GM04504 (cell line): ENCODE results near the gene KIR3DL2.
"Not testable (repeated sequence)": the region's sequence is repeated elsewhere in the genome, so short reads cannot be mapped to it uniquely, and the experiment has no call there.

Experiments used
- DNase-seq: peaks from one replicate; pipeline ENCODE4 v3.0.0-alpha.2; 2012; ENCODE audit warnings: low read depth

Gene KIR3DL2

GRCh38 chr19:54871696-54872095, 21.5 kb downstream of the KIR3DL2 start:
- DNase-seq, result no peak

GRCh38 chr19:54873990-54874389, 23.7 kb downstream of the KIR3DL2 start, which contains the start of gene FCAR:
Gene FCAR (plus strand): TSS chr19:54874235. CDS start chr19:54874290, 55 bp downstream.
- no peak for DNase-seq

- no peak for DNase-seq
Measured at GRCh38 chr19:54875506-54875905, 25.3 kb downstream of the KIR3DL2 start.

GRCh38 chr19:54877471-54877870, 27.2 kb downstream of the KIR3DL2 start:
- no peak for DNase-seq

- no peak for DNase-seq
Measured at GRCh38 chr19:54881884-54882283, 31.6 kb downstream of the KIR3DL2 start.

GRCh38 chr19:54882758-54883157, 32.5 kb downstream of the KIR3DL2 start:
- DNase-seq, result no peak

- DNase-seq, result no peak
Measured at GRCh38 chr19:54883228-54883627, 33.0 kb downstream of the KIR3DL2 start.

- DNase-seq, result no peak
Measured at GRCh38 chr19:54888239-54888638, 38.0 kb downstream of the KIR3DL2 start.

- no peak for DNase-seq
Measured at GRCh38 chr19:54889566-54889965, 39.3 kb downstream of the KIR3DL2 start.

- no peak for DNase-seq
Measured at GRCh38 chr19:54893406-54893805, 43.2 kb downstream of the KIR3DL2 start.

GRCh38 chr19:54894106-54894505, 43.9 kb downstream of the KIR3DL2 start:
- DNase-seq, result not testable (repeated sequence)

GRCh38 chr19:54896036-54896435, 45.8 kb downstream of the KIR3DL2 start:
- DNase-seq, result no peak

- not testable (repeated sequence) for DNase-seq
Measured at GRCh38 chr19:54898685-54899084, 48.4 kb downstream of the KIR3DL2 start.

GRCh38 chr19:54899646-54900045, 49.4 kb downstream of the KIR3DL2 start:
- not testable (repeated sequence) for DNase-seq

- not testable (repeated sequence) for DNase-seq
Measured at GRCh38 chr19:54901153-54901552, 50.9 kb downstream of the KIR3DL2 start.

GRCh38 chr19:54902061-54902460, 51.8 kb downstream of the KIR3DL2 start:
- no peak for DNase-seq

GRCh38 chr19:54903303-54903702, 53.1 kb downstream of the KIR3DL2 start:
- DNase-seq, result no peak

- not testable (repeated sequence) for DNase-seq
Measured at GRCh38 chr19:54904261-54904660, 54.0 kb downstream of the KIR3DL2 start.

- DNase-seq, result no peak
Measured at GRCh38 chr19:54905421-54905802, 55.2 kb downstream of the KIR3DL2 start.

GRCh38 chr19:54905803-54906511, 55.7 kb downstream of the KIR3DL2 start, which contains the start of gene NCR1:
Gene NCR1 (plus strand): TSS chr19:54906148. CDS start chr19:54906188, 40 bp downstream.
- no peak for DNase-seq

- no peak for DNase-seq
Measured at GRCh38 chr19:54906819-54907218, 56.6 kb downstream of the KIR3DL2 start.

GRCh38 chr19:54907899-54908298, 57.7 kb downstream of the KIR3DL2 start:
- not testable (repeated sequence) for DNase-seq
